Caco-2 (cell line): ENCODE results near the gene INSYN2B. TPM values are rescaled to one million over a fixed set of nuclear protein-coding genes. Genes with fewer than 3 reads are reported as not detected.

Experiments
- BruUV-seq: library from RNA; stranded (reverse); fragments of 400-500 nt; replicated peaks from 2 replicates; lab custom pipeline; 2021; lab: Mats Ljungman, UMichigan
- CTCF ChIA-PET: fragments of 300-600 bp; sonication (Branson Sonifier 250); formaldehyde crosslinking; loops from one replicate; lab custom pipeline; 2022; ENCODE audit warnings: antibody characterized with exemption; lab: Charles Lee
- POLR2A ChIA-PET: fragments of 300-600 bp; sonication (Branson Sonifier 250); formaldehyde crosslinking; loops from one replicate; lab custom pipeline; 2022; ENCODE audit warnings: antibody characterized with exemption; lab: Charles Lee
- DNase-seq, 2 experiments: peaks; one replicate each; pipeline versions ENCODE4 v3.0.0 to v3.0.0-alpha.2; 2020 to 2022
- H3K27me3 ChIP-seq: replicated peaks from 2 replicates; pipeline ENCODE4 v1.6.0; 2011; ENCODE audit warnings: low read length; ENCODE audit not compliant: control insufficient read depth, insufficient read depth
- H3K36me3 ChIP-seq: 2 replicates; pipeline ENCODE4 v1.5.1; 2011; ENCODE audit warnings: low read length; ENCODE audit not compliant: control insufficient read depth, insufficient read depth
- H3K4me1 ChIP-seq: fragments of 250-450 bp; sonication (Bioruptor Pico); 2 replicates; pipeline ENCODE4 v1.5.1; 2020; ENCODE audit warnings: mild to moderate bottlenecking
- H3K4me3 ChIP-seq: 2 replicates; pipeline ENCODE4 v1.5.1; 2011; ENCODE audit warnings: low read depth, mild to moderate bottlenecking, control low read depth, low read length
- H3K9me3 ChIP-seq: fragments of 250-450 bp; sonication (Bioruptor Pico); 2 replicates; pipeline ENCODE4 v1.5.1; 2020; ENCODE audit warnings: mild to moderate bottlenecking, moderate library complexity
- H3K27ac Mint-ChIP-seq: one replicate; pipeline ENCODE4 v1.8.0; 2022; ENCODE audit warnings: mixed read lengths; ENCODE audit not compliant: unreplicated experiment
- H3K27me3 Mint-ChIP-seq: one replicate; pipeline ENCODE4 v1.8.0; 2022; ENCODE audit warnings: mixed read lengths; ENCODE audit not compliant: insufficient read depth, unreplicated experiment
- H3K36me3 Mint-ChIP-seq: one replicate; pipeline ENCODE4 v1.8.0; 2022; ENCODE audit warnings: mild to moderate bottlenecking, mixed read lengths; ENCODE audit not compliant: insufficient read depth, unreplicated experiment
- H3K4me1 Mint-ChIP-seq: one replicate; pipeline ENCODE4 v1.8.0; 2022; ENCODE audit warnings: low read depth, mixed read lengths; ENCODE audit not compliant: unreplicated experiment
- H3K4me3 Mint-ChIP-seq: one replicate; pipeline ENCODE4 v1.8.0; 2022; ENCODE audit warnings: mild to moderate bottlenecking, moderate library complexity, mixed read lengths; ENCODE audit not compliant: unreplicated experiment
- H3K9me3 Mint-ChIP-seq: one replicate; pipeline ENCODE4 v1.8.0; 2022; ENCODE audit warnings: mixed read lengths; ENCODE audit not compliant: unreplicated experiment
- intact Hi-C: fragments of 100-400 bp; cut with micrococcal nuclease; formaldehyde crosslinking; loops from one replicate; pipeline ENCODE4 v1.10.0; 2022; ENCODE audit not compliant: unreplicated experiment
- total RNA-seq: library from RNA; stranded (reverse); gene quantifications from 2 replicates; pipeline ENCODE4 v1.2.3, GENCODE V29; 2022
- TF ChIP-seq, protein P1 (sequence below), 2 experiments: fragments of 200-600 bp in 1 of 2; IDR thresholded peaks; 1 replicate in 1 of 2; 2 replicates in 1 of 2; pipeline versions ENCODE4 v1.5.1 to v1.8.0; 2011 to 2022; ENCODE audit warnings: antibody characterized with exemption in 1 of 2, control low read depth in 1 of 2, inconsistent platforms in 1 of 2, low read depth in 1 of 2, low read length in 1 of 2, mild to moderate bottlenecking in 1 of 2, moderate library complexity in 1 of 2; ENCODE audit not compliant: insufficient read depth in 1 of 2, severe bottlenecking in 1 of 2, unreplicated experiment in 1 of 2

INSYN2B gene
- total RNA-seq, 1 experiment from 2014 or later, result not detected

GRCh38 chr5:169933127-169933526, 47.2 kb downstream of the INSYN2B start:
- TF ChIP-seq, protein P1, sequence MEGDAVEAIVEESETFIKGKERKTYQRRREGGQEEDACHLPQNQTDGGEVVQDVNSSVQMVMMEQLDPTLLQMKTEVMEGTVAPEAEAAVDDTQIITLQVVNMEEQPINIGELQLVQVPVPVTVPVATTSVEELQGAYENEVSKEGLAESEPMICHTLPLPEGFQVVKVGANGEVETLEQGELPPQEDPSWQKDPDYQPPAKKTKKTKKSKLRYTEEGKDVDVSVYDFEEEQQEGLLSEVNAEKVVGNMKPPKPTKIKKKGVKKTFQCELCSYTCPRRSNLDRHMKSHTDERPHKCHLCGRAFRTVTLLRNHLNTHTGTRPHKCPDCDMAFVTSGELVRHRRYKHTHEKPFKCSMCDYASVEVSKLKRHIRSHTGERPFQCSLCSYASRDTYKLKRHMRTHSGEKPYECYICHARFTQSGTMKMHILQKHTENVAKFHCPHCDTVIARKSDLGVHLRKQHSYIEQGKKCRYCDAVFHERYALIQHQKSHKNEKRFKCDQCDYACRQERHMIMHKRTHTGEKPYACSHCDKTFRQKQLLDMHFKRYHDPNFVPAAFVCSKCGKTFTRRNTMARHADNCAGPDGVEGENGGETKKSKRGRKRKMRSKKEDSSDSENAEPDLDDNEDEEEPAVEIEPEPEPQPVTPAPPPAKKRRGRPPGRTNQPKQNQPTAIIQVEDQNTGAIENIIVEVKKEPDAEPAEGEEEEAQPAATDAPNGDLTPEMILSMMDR (IDR thresholded peaks at IDR 0.05; ENCODE audit: insufficient read depth in 1 of 2, low read depth in 1 of 2, low read length in 1 of 2, severe bottlenecking in 1 of 2, unreplicated experiment in 1 of 2), result no peak
- H3K9me3 Mint-ChIP-seq, result no peaks in the 10 kb centered on the region
- H3K4me3 Mint-ChIP-seq, result no peak overlapping the region
- H3K4me3 ChIP-seq, result no peak overlapping the region
- ChIA-PET POLR2A (no interaction called here), CTCF (no interaction called here)
- no TSS peak for BruUV-seq
- peaks cover 6% of the 10 kb centered on the region; the same call in 1 of the 2 replicates for H3K4me1 ChIP-seq
- no peak for DNase-seq
- H3K27me3 Mint-ChIP-seq, result peaks cover 11% of the 10 kb centered on the region
- H3K4me1 Mint-ChIP-seq, result peaks cover 11% of the 10 kb centered on the region
- H3K36me3 ChIP-seq, result no peaks in the 10 kb centered on the region
- H3K9me3 ChIP-seq, result no peaks in the 10 kb centered on the region
- H3K36me3 Mint-ChIP-seq, result no peaks in the 10 kb centered on the region
- H3K27ac Mint-ChIP-seq, result no peak overlapping the region
- no peaks in the 10 kb centered on the region; the same call in 1 of the 2 replicates for H3K27me3 ChIP-seq
- intact Hi-C loops, result no loop called here

DNA sequence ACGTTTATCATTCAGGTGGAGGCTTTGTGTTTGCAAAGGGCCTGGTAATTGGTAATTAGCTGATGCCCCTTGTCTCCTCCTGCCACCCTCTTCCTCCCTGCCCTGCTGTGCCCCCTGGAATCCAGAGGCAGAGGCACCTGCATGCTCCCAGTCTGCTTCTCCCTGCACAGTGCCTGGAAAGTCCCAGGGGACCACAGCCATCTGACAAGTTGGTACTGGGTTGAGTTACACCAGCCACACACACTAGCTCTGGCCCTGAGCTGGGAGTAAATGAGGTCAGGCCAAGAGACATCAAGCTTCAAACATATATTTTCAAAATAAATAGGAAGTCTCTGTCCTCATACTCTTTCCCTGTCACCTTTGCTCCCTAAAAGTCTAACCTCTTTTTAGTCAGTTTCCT, 56.3 kb downstream of the INSYN2B start:
- Histone ChIP-seq H3K4me3 (no peak overlapping the region), H3K9me3 (no peaks in the 10 kb centered on the region), H3K4me1 (peaks cover 12% of the 10 kb centered on the region; the same call in 1 of the 2 replicates), H3K27me3 (no peaks in the 10 kb centered on the region), H3K36me3 (no peaks in the 10 kb centered on the region)
- ChIA-PET POLR2A (no interaction called here), CTCF (no interaction called here)
- Mint-ChIP-seq H3K4me1 (no peaks in the 10 kb centered on the region), H3K36me3 (no peaks in the 10 kb centered on the region), H3K27ac (no peak overlapping the region), H3K9me3 (no peaks in the 10 kb centered on the region), H3K27me3 (peaks cover 7% of the 10 kb centered on the region), H3K4me3 (no peak overlapping the region)
- intact Hi-C loops, result no loop called here
- TF ChIP-seq, protein P1 (IDR thresholded peaks at IDR 0.05; ENCODE audit: insufficient read depth in 1 of 2, low read depth in 1 of 2, low read length in 1 of 2, severe bottlenecking in 1 of 2, unreplicated experiment in 1 of 2), result no peak
- DNase-seq, result no peak
- no TSS peak for BruUV-seq

GRCh38 chr5:169922474-169922873, 57.8 kb downstream of the INSYN2B start:
- no peak for DNase-seq
- CTCF ChIA-PET, result interaction anchor here (0.6 to 1.1 kb wide), 2 partner anchors 26 to 58 kb away, joined by 3 read pairs; no protein-coding TSS in a partner anchor
- Histone ChIP-seq H3K4me3 (no peak overlapping the region), H3K36me3 (no peaks in the 10 kb centered on the region), H3K9me3 (no peaks in the 10 kb centered on the region), H3K27me3 (no peaks in the 10 kb centered on the region), H3K4me1 (peaks cover 12% of the 10 kb centered on the region; the same call in 1 of the 2 replicates)
- Mint-ChIP-seq H3K4me1 (no peaks in the 10 kb centered on the region), H3K27me3 (peaks cover 7% of the 10 kb centered on the region), H3K36me3 (no peaks in the 10 kb centered on the region), H3K9me3 (no peaks in the 10 kb centered on the region), H3K27ac (no peak overlapping the region), H3K4me3 (no peak overlapping the region)
- POLR2A ChIA-PET, result no interaction called here
- intact Hi-C loops, result no loop called here
- BruUV-seq, result no TSS peak
- TF ChIP-seq, protein P1 (IDR thresholded peaks at IDR 0.05; ENCODE audit: insufficient read depth in 1 of 2, low read depth in 1 of 2, low read length in 1 of 2, severe bottlenecking in 1 of 2, unreplicated experiment in 1 of 2), result no peak
